ENCODE measurements around the gene FTH1. TPM values are rescaled to one million over a fixed set of nuclear protein-coding genes. Genes with fewer than 3 reads are reported as not detected.

Gene FTH1
- total and polyA plus RNA-seq, 10 donors, result 1,915 to 3,321 (median 2,501) TPM

- 13 to 32% (median 19%) methylated on average over 10 of the region's 10 CpGs for WGBS, 5 donors
Measured at GRCh38 chr11:61963282-61964057, 4.0 kb downstream of the FTH1 start.

GRCh38 chr11:61963016-61963281 lies 4.5 kb downstream of the FTH1 start:
- TF ChIP-seq POLR2AphosphoS5 (IDR thresholded peaks at IDR 0.05) (peak in 2 of 3 donors; percentile 64 to 87), POLR2A (IDR thresholded peaks at IDR 0.05) (peak in 1 of 3 donors; percentile 9), CTCF (IDR thresholded peaks at IDR 0.05 in 8 of 11, conservative IDR thresholded peaks at IDR 0.05 in 3 of 11) (no peak)
- no peaks in the 10 kb centered on the region for H3K27me3 ChIP-seq (replicated peaks in 1 of 7)
- peak; percentile 80 for DNase-seq
- peaks cover 0 to 80% (median 19%) of the 10 kb centered on the region in 6 donors for H3K36me3 ChIP-seq
- peaks cover 26 to 78% (median 57%) of the 10 kb centered on the region in 6 donors for H3K4me1 ChIP-seq
- H3K4me3 ChIP-seq, result peak overlapping the region in 1 of 8 donors; percentile 100
- H3K27ac ChIP-seq, result peak overlapping the region; percentile 82 to 100 (median 99)
- intact Hi-C loops (cut with DNase I; ENCODE audit: low total_unique reads), result no loop called here
- H3K9me3 ChIP-seq, result no peaks in the 10 kb centered on the region
- 86 to 98% (median 90%) methylated on average over 3 of the region's 3 CpGs for WGBS, 5 donors

More at GRCh38 chr11:61963282-61964057, 4.0 kb downstream of the FTH1 start:
- peaks cover 27 to 83% (median 59%) of the 10 kb centered on the region in 6 donors for H3K4me1 ChIP-seq
- H3K27ac ChIP-seq, result peak overlapping the region; percentile 82 to 100 (median 99)
- no peaks in the 10 kb centered on the region for H3K9me3 ChIP-seq
- intact Hi-C loops (cut with DNase I; ENCODE audit: low total_unique reads), result no loop called here
- TF ChIP-seq POLR2A (IDR thresholded peaks at IDR 0.05), result peak in 2 of 3 donors; percentile 21 to 52
- peak in 2 of 3 donors; percentile 4 to 80 for TF ChIP-seq POLR2AphosphoS5 (IDR thresholded peaks at IDR 0.05)
- peak in 1 of 11 experiments; percentile 9 for TF ChIP-seq CTCF (IDR thresholded peaks at IDR 0.05 in 8 of 11, conservative IDR thresholded peaks at IDR 0.05 in 3 of 11)
- H3K36me3 ChIP-seq, result peaks cover 0 to 75% (median 18%) of the 10 kb centered on the region in 6 donors
- H3K27me3 ChIP-seq (replicated peaks in 1 of 7), result no peaks in the 10 kb centered on the region
- peak; percentile 65 for DNase-seq
- H3K4me3 ChIP-seq, result peak overlapping the region in 5 of 8 donors; percentile 77 to 100 (median 96)

GRCh38 chr11:61962213-61963015 lies 5.0 kb downstream of the FTH1 start:
- WGBS, 5 donors, result 80 to 91% (median 84%) methylated on average over 9 to 12 of the region's 12 CpGs
- Histone ChIP-seq H3K9me3 (no peaks in the 10 kb centered on the region), H3K27me3 (replicated peaks in 1 of 7) (no peaks in the 10 kb centered on the region), H3K36me3 (peaks cover 0 to 85% (median 19%) of the 10 kb centered on the region in 6 donors), H3K27ac (peak overlapping the region; percentile 82 to 100 (median 99)), H3K4me1 (peaks cover 26 to 78% (median 58%) of the 10 kb centered on the region in 6 donors), H3K4me3 (peak overlapping the region in 1 of 8 donors; percentile 100)
- TF ChIP-seq CTCF (IDR thresholded peaks at IDR 0.05 in 8 of 11, conservative IDR thresholded peaks at IDR 0.05 in 3 of 11) (no peak), POLR2A (IDR thresholded peaks at IDR 0.05) (peak in 1 of 3 donors; percentile 7), POLR2AphosphoS5 (IDR thresholded peaks at IDR 0.05) (peak in 2 of 3 donors; percentile 3 to 62)
- intact Hi-C loops (cut with DNase I; ENCODE audit: low total_unique reads), result no loop called here
- DNase-seq, result peak; percentile 72
